H9 (cell line): ENCODE results near the gene RBM15. TPM values are rescaled to one million over a fixed set of nuclear protein-coding genes. Genes with fewer than 3 reads are reported as not detected.

ENCODE experiments used
- DNase-seq: peaks from one replicate; pipeline ENCODE4 v3.0.0-alpha.2; 2017
- H2AFZ ChIP-seq: one replicate; pipeline ENCODE4 v1.6.1; 2013; ENCODE audit warnings: mild to moderate bottlenecking, low read length, control low read depth, moderate library complexity
- H2AK5ac ChIP-seq: 2 replicates; pipeline ENCODE4 v1.6.1; 2013; ENCODE audit warnings: low read length, control low read depth, mixed read lengths; ENCODE audit not compliant: insufficient read length
- H2BK120ac ChIP-seq: one replicate; pipeline ENCODE4 v1.6.1; 2013; ENCODE audit warnings: low read depth, mild to moderate bottlenecking, low read length, control low read depth, inconsistent platforms; ENCODE audit not compliant: poor library complexity, severe bottlenecking
- H2BK12ac ChIP-seq: 2 replicates; pipeline ENCODE4 v1.6.1; 2013; ENCODE audit warnings: low read length, control low read depth, mixed read lengths, low read depth; ENCODE audit not compliant: insufficient read length
- H2BK15ac ChIP-seq: 2 replicates; pipeline ENCODE4 v1.6.1; 2013; ENCODE audit warnings: low read depth, low read length, control low read depth
- H2BK20ac ChIP-seq: one replicate; pipeline ENCODE4 v1.6.1; 2013; ENCODE audit warnings: low read depth, mild to moderate bottlenecking, low read length, control low read depth, inconsistent platforms; ENCODE audit not compliant: poor library complexity, severe bottlenecking
- H2BK5ac ChIP-seq: 2 replicates; pipeline ENCODE4 v1.6.1; 2013; ENCODE audit warnings: low read length, control low read depth, mixed read lengths; ENCODE audit not compliant: insufficient read length
- H3K14ac ChIP-seq: 2 replicates; pipeline ENCODE4 v1.6.1; 2013; ENCODE audit warnings: low read length, control low read depth; ENCODE audit not compliant: insufficient read depth
- H3K18ac ChIP-seq: 2 replicates; pipeline ENCODE4 v1.6.1; 2013; ENCODE audit warnings: low read depth, mild to moderate bottlenecking, mixed read lengths, low read length, control low read depth; ENCODE audit not compliant: insufficient read length
- H3K23ac ChIP-seq: 2 replicates; pipeline ENCODE4 v1.6.1; 2013; ENCODE audit warnings: low read length, control low read depth, mixed read lengths, low read depth; ENCODE audit not compliant: insufficient read length
- H3K23me2 ChIP-seq: 2 replicates; pipeline ENCODE4 v1.6.1; 2013; ENCODE audit warnings: low read depth, mild to moderate bottlenecking, mixed read lengths, low read length, control low read depth; ENCODE audit not compliant: insufficient read length, poor library complexity, severe bottlenecking
- H3K27ac ChIP-seq: 2 replicates; pipeline ENCODE4 v1.5.1; 2013; ENCODE audit warnings: low read length, control low read depth, mixed read lengths, low read depth; ENCODE audit not compliant: insufficient read length
- H3K27me3 ChIP-seq: 2 replicates; pipeline ENCODE4 v1.6.1; 2013; ENCODE audit warnings: low read length, control low read depth, inconsistent platforms; ENCODE audit not compliant: insufficient read depth
- H3K4ac ChIP-seq: 2 replicates; pipeline ENCODE4 v1.6.1; 2013; ENCODE audit warnings: low read depth, mild to moderate bottlenecking, control low read depth, inconsistent platforms, low read length, moderate library complexity
- H3K4me1 ChIP-seq: 2 replicates; pipeline ENCODE4 v1.6.1; 2013; ENCODE audit warnings: low read length, control low read depth, inconsistent platforms; ENCODE audit not compliant: insufficient read depth
- H3K4me2 ChIP-seq: 2 replicates; pipeline ENCODE4 v1.6.1; 2013; ENCODE audit warnings: low read length, control low read depth, mixed read lengths; ENCODE audit not compliant: insufficient read length, insufficient read depth
- H3K56ac ChIP-seq: 2 replicates; pipeline ENCODE4 v1.6.1; 2013; ENCODE audit warnings: low read depth, mild to moderate bottlenecking, mixed read lengths, low read length, control low read depth; ENCODE audit not compliant: insufficient read length
- H3K79me1 ChIP-seq: 2 replicates; pipeline ENCODE4 v1.6.1; 2013; ENCODE audit warnings: low read depth, mild to moderate bottlenecking, moderate library complexity, low read length, control low read depth, inconsistent platforms; ENCODE audit not compliant: insufficient read depth, poor library complexity, severe bottlenecking
- H3K79me2 ChIP-seq: 2 replicates; pipeline ENCODE4 v1.6.1; 2013; ENCODE audit warnings: low read length, control low read depth, inconsistent platforms; ENCODE audit not compliant: insufficient read depth
- H3K9ac ChIP-seq: 2 replicates; pipeline ENCODE4 v1.6.1; 2013; ENCODE audit warnings: low read length, control low read depth, mixed read lengths; ENCODE audit not compliant: insufficient read length; ENCODE audit errors: extremely low read depth
- H3K9me3 ChIP-seq: one replicate; pipeline ENCODE4 v1.6.1; 2013; ENCODE audit warnings: low read depth, low read length, inconsistent platforms; ENCODE audit not compliant: control insufficient read depth
- H3T11ph ChIP-seq: one replicate; pipeline ENCODE4 v1.6.1; 2013; ENCODE audit warnings: mild to moderate bottlenecking, low read length, control low read depth, inconsistent platforms
- H4K20me1 ChIP-seq: one replicate; pipeline ENCODE4 v1.6.1; 2013; ENCODE audit not compliant: control insufficient read depth, insufficient read length, insufficient read depth
- H4K5ac ChIP-seq: 2 replicates; pipeline ENCODE4 v1.6.1; 2013; ENCODE audit warnings: low read depth, mild to moderate bottlenecking, mixed read lengths, low read length, control low read depth; ENCODE audit not compliant: insufficient read length
- H4K8ac ChIP-seq: replicated peaks from 2 replicates; pipeline ENCODE4 v1.6.1; 2013; ENCODE audit warnings: low read length, control low read depth, mixed read lengths, low read depth; ENCODE audit not compliant: insufficient read length
- H4K91ac ChIP-seq: 2 replicates; pipeline ENCODE4 v1.6.1; 2013; ENCODE audit warnings: low read depth, mild to moderate bottlenecking, moderate library complexity, mixed read lengths, low read length, control low read depth; ENCODE audit not compliant: insufficient read length
- H3K27ac Mint-ChIP-seq, 3 experiments: 2 replicates in 2 of 3; 3 replicates in 1 of 3; pipeline ENCODE4 v1.8.0; 2020 to 2021; ENCODE audit warnings: mixed read lengths in 3 of 3, mild to moderate bottlenecking in 1 of 3, moderate library complexity in 1 of 3
- H3K27me3 Mint-ChIP-seq: 2 replicates; pipeline ENCODE4 v1.8.0; 2021; ENCODE audit warnings: low read depth, mild to moderate bottlenecking, moderate library complexity, mixed read lengths
- H3K36me3 Mint-ChIP-seq, 3 experiments: 2 replicates in 2 of 3; 3 replicates in 1 of 3; pipeline ENCODE4 v1.8.0; 2020 to 2021; ENCODE audit warnings: low read depth in 3 of 3, mixed read lengths in 3 of 3; ENCODE audit not compliant: insufficient read depth in 1 of 3
- H3K4me1 Mint-ChIP-seq, 2 experiments: 2 replicates each; pipeline ENCODE4 v1.8.0; 2020; ENCODE audit warnings: mixed read lengths in 2 of 2
- H3K4me3 Mint-ChIP-seq, 2 experiments: 2 replicates in 1 of 2; 3 replicates in 1 of 2; pipeline ENCODE4 v1.8.0; 2020 to 2021; ENCODE audit warnings: mild to moderate bottlenecking in 2 of 2, mixed read lengths in 2 of 2, moderate library complexity in 1 of 2
- H3K9me3 Mint-ChIP-seq, 2 experiments: 2 replicates in 1 of 2; 3 replicates in 1 of 2; pipeline ENCODE4 v1.8.0; 2020; ENCODE audit warnings: mild to moderate bottlenecking in 2 of 2, mixed read lengths in 2 of 2, moderate library complexity in 1 of 2
- CTCF ChIP-seq: fragments of 200-600 bp; sonication (generic); conservative IDR thresholded peaks from 3 replicates; pipeline ENCODE4 v1.8.0; 2021; ENCODE audit warnings: antibody characterized with exemption, mild to moderate bottlenecking
- WGBS: extraction: QIAGEN DNeasy Blood & Tissue Kit; methylation state at CpG from one replicate; pipeline ENCODE4 v1.1.7; 2013; ENCODE audit warnings: missing lambda C conversion rate, low lambda C conversion rate, mixed read lengths; ENCODE audit not compliant: insufficient read length; ENCODE audit errors: extremely low coverage; 5-methylcytosine and 5-hydroxymethylcytosine counted together
- total RNA-seq: library from RNA; stranded (reverse); gene quantifications from 2 replicates; pipeline ENCODE4 v1.2.1, GENCODE V29; 2021

Gene RBM15
- total RNA-seq, 1 experiment from 2014 or later = 62.0 TPM

- Histone ChIP-seq H3K56ac (no peak overlapping the region), H3K79me2 (peaks cover 31% of the 10 kb centered on the region), H3K23ac (no peak overlapping the region), H4K91ac (no peak overlapping the region), H3K23me2 (no peaks in the 10 kb centered on the region), H2AK5ac (no peak overlapping the region), H2BK120ac (no peak overlapping the region), H3K9ac (no peak overlapping the region), H2BK15ac (no peak overlapping the region), H2AFZ (no peak overlapping the region), H3K79me1 (peaks cover 4% of the 10 kb centered on the region), H4K8ac (no peak overlapping the region), H3K27me3 (no peaks in the 10 kb centered on the region), H3K4ac (no peak overlapping the region), H3K14ac (no peak overlapping the region), H3K9me3 (no peaks in the 10 kb centered on the region), H2BK12ac (no peak overlapping the region), H2BK5ac (no peak overlapping the region), H3K4me1 (peaks cover 3% of the 10 kb centered on the region; the same call in 1 of the 2 replicates), H4K20me1 (no peaks in the 10 kb centered on the region), H2BK20ac (no peak overlapping the region), H3K4me2 (no peak overlapping the region), H3K27ac (no peak overlapping the region), H3K18ac (no peak overlapping the region), H3T11ph (no peak overlapping the region), H4K5ac (no peak overlapping the region)
- Mint-ChIP-seq H3K36me3 (peaks cover 10 to 46% (median 41%) of the 10 kb centered on the region in 3 experiments), H3K27ac (peak overlapping the region in 1 of 3 experiments; percentile 28; a peak in 2 of 7 replicates), H3K4me3 (no peak overlapping the region), H3K4me1 (peaks cover 52 to 60% of the 10 kb centered on the region in 2 experiments), H3K9me3 (no peaks in the 10 kb centered on the region), H3K27me3 (no peaks in the 10 kb centered on the region)
- TF ChIP-seq CTCF = no peak
- DNase-seq = no peak
- WGBS = no CpG with 5 or more reads among the region's 2 CpGs
Measured at GRCh38 chr1:110348050-110348449, 8.9 kb downstream of the RBM15 start.
